LNCAP (cell line): ENCODE results near the gene PHF2.

ENCODE experiments used
- TF ChIP-seq, protein P1 (sequence below): fragments of 450-650 bp; IDR thresholded peaks from 2 replicates; pipeline ENCODE4 v1.5.1; 2017; ENCODE audit warnings: mild to moderate bottlenecking

PHF2 gene

GRCh38 chr9:93588641-93589609, 12.5 kb downstream of the PHF2 start:
- TF ChIP-seq, protein P1, sequence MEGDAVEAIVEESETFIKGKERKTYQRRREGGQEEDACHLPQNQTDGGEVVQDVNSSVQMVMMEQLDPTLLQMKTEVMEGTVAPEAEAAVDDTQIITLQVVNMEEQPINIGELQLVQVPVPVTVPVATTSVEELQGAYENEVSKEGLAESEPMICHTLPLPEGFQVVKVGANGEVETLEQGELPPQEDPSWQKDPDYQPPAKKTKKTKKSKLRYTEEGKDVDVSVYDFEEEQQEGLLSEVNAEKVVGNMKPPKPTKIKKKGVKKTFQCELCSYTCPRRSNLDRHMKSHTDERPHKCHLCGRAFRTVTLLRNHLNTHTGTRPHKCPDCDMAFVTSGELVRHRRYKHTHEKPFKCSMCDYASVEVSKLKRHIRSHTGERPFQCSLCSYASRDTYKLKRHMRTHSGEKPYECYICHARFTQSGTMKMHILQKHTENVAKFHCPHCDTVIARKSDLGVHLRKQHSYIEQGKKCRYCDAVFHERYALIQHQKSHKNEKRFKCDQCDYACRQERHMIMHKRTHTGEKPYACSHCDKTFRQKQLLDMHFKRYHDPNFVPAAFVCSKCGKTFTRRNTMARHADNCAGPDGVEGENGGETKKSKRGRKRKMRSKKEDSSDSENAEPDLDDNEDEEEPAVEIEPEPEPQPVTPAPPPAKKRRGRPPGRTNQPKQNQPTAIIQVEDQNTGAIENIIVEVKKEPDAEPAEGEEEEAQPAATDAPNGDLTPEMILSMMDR = no peak

- TF ChIP-seq, protein P1 = no peak
Measured at GRCh38 chr9:93589688-93590087, 13.3 kb downstream of the PHF2 start.

DNA sequence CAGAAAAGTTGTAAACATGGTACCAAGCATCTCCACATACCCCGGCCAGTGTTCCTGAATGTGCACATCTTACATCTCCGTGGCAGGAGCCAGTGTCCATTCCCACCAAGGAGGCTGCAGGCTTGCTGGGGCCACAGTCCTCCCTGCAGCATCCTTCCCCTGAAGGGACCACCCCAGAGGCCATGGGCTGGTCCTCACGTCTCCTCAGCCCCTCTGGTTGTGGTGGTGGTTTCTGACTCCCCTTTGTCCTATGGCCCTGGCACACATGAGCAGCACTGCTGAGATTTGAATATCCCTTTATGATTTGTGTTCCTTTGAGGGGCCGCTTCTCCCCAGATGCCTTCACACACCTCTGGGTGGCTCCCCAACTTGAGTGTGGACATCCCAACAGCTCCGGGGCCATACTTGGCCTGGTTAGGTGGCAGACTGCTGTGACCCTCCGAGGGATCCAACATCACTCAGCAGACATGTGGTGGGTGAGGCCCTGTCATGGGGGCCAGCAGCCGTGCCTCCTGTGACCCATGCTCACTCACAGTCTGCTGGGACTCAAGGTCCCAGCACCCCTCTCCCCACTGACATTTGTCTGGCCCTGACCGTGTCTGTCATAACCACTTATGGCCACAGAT, 14.3 kb downstream of the PHF2 start:
- TF ChIP-seq, protein P1 = no peak

DNA sequence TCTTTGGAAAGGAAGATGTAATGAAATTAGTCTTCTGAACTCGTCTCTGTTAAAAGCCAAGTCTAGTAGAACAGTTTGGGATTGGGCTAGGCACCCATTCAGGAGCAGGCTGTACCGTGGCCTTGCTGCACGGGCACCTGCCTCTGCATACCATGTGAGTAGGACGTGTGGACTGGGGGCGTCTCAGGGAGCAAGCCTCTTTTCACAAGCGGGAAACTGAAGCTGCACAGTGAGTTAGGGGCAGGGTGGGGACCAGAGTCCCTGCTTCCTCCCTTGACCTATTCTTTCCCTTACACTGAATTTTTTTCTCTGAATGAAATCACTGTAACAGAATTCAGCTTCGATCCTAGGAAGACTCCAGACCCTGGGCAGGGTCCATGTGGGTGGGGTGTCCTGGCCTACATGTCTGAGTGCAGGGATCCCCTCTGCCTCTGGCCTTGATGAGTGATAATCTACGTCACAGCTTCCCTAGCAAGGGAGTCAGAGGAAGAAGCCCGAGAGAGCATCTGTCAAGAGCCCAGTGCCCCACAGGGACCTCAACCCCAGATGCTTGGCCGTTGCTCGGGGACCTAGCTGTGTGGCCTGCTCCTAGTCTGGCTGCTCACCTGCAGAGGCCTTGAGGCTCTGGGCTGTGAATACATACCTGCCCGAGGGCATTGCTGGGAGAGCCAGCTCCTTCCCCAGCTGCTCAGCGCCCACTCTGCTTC, 15.1 kb downstream of the PHF2 start:
- TF ChIP-seq, protein P1 = no peak

GRCh38 chr9:93592008-93592642, 15.7 kb downstream of the PHF2 start:
- TF ChIP-seq, protein P1 = no peak

DNA sequence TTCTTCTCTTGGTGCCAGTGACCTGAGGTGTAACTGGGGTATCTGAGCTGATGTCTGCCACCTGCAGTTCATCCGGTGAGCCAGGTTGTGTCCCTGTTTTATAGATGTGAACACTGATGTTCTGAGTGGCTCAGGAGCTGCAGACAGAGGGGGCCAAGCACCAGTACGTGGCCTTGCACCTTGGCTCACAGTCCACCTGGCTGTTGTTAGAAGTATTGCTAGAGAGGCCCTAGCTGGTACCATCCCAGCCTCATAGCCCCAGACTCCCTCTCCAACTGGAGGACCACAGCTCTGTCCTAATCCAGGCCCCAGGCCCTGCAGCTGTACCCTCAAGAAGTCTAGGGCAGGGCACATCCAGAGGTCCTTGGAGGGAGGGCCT, 16.2 kb downstream of the PHF2 start:
- TF ChIP-seq, protein P1 = no peak

DNA sequence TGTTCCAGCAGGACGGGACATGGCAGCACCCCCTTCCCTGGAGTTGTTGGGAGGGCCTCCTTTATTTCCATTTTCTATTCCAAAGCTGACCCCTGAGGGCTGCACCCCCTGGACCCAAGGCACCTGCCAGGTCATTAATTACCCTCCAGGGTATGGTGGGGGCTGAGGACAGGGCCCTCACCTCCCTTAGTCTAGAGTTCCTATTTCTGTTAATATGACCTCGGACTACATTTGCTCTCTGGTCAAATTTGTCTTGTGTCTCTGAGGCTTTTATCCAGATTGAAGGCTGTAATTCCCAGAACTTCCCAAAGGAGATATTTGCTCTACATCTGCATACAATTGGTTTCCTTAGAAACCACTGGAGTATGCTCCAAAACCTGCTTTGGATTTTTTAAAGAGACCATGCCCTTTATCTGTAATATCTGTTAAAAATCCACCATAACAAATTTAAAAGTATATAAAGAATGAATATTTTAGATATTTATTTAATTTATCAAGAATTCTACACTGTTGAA, 16.8 kb downstream of the PHF2 start:
- TF ChIP-seq, protein P1 = no peak
